Astrocyte (in vitro differentiated cells and primary cell): Measurements from ENCODE around the gene RPS27L. TPM values are rescaled to one million over a fixed set of nuclear protein-coding genes. Genes with fewer than 3 reads are reported as not detected.
A peak's percentile ranks its signal among the peaks of the same experiment; 100 is the strongest.

Experiments used
- DNase-seq: peaks from one replicate; pipeline ENCODE4 v3.0.0-alpha.2; 2010; ENCODE audit warnings: low read depth
- FAIRE-seq: peaks from 2 replicates; lab custom pipeline; 2011; peaks lifted over from hg19 to GRCh38; lab: Jason Lieb, UNC
- H2AFZ ChIP-seq: 2 replicates; pipeline ENCODE4 v1.6.0; 2012; ENCODE audit warnings: low read depth, low read length, inconsistent platforms
- H3K27ac ChIP-seq: 2 replicates; pipeline ENCODE4 v1.5.1; 2011; ENCODE audit warnings: low read depth, low read length, inconsistent platforms
- H3K27me3 ChIP-seq: 2 replicates; pipeline ENCODE4 v1.6.0; 2011; ENCODE audit warnings: low read length, inconsistent platforms; ENCODE audit not compliant: insufficient read depth
- H3K36me3 ChIP-seq: 2 replicates; pipeline ENCODE4 v1.5.1; 2011; ENCODE audit warnings: low read length, inconsistent platforms; ENCODE audit not compliant: insufficient read depth
- H3K4me1 ChIP-seq: 2 replicates; pipeline ENCODE4 v1.5.1; 2011; ENCODE audit warnings: low read length, inconsistent platforms; ENCODE audit not compliant: insufficient read depth
- H3K4me2 ChIP-seq: 2 replicates; pipeline ENCODE4 v1.6.0; 2012; ENCODE audit warnings: low read length, inconsistent platforms
- H3K4me3 ChIP-seq: 2 replicates; pipeline ENCODE4 v1.5.1; 2011; ENCODE audit warnings: low read depth, mild to moderate bottlenecking, low read length, inconsistent platforms; ENCODE audit not compliant: insufficient read depth
- H3K79me2 ChIP-seq: 2 replicates; pipeline ENCODE4 v1.6.0; 2012; ENCODE audit warnings: mild to moderate bottlenecking, low read length, inconsistent platforms; ENCODE audit not compliant: insufficient read depth
- H3K9ac ChIP-seq: 2 replicates; pipeline ENCODE4 v1.6.0; 2012; ENCODE audit warnings: mild to moderate bottlenecking, low read length, inconsistent platforms
- H3K9me3 ChIP-seq: 2 replicates; pipeline ENCODE4 v1.5.1; 2012; ENCODE audit warnings: low read depth, mild to moderate bottlenecking, low read length, inconsistent platforms; ENCODE audit not compliant: insufficient read depth
- H4K20me1 ChIP-seq: 2 replicates; pipeline ENCODE4 v1.6.0; 2012; ENCODE audit warnings: low read length, inconsistent platforms; ENCODE audit not compliant: insufficient read depth
- H3K27ac Mint-ChIP-seq: one replicate; pipeline ENCODE4 v1.8.0; 2021; ENCODE audit warnings: mild to moderate bottlenecking, mixed read lengths; ENCODE audit not compliant: unreplicated experiment
- H3K27me3 Mint-ChIP-seq: one replicate; pipeline ENCODE4 v1.8.0; 2021; ENCODE audit warnings: low read depth, mixed read lengths; ENCODE audit not compliant: unreplicated experiment
- H3K36me3 Mint-ChIP-seq: one replicate; pipeline ENCODE4 v1.8.0; 2021; ENCODE audit warnings: low read depth, mixed read lengths; ENCODE audit not compliant: unreplicated experiment
- H3K4me1 Mint-ChIP-seq: one replicate; pipeline ENCODE4 v1.8.0; 2021; ENCODE audit warnings: low read depth, mixed read lengths; ENCODE audit not compliant: unreplicated experiment
- H3K4me3 Mint-ChIP-seq: one replicate; pipeline ENCODE4 v1.8.0; 2021; ENCODE audit warnings: mild to moderate bottlenecking, moderate library complexity, mixed read lengths; ENCODE audit not compliant: unreplicated experiment
- H3K9me3 Mint-ChIP-seq: one replicate; pipeline ENCODE4 v1.8.0; 2021; ENCODE audit warnings: mild to moderate bottlenecking, mixed read lengths; ENCODE audit not compliant: unreplicated experiment
- EZH2 ChIP-seq: IDR thresholded peaks from 2 replicates; pipeline ENCODE4 v1.6.1; 2012; ENCODE audit warnings: mild to moderate bottlenecking, low read length, inconsistent platforms; ENCODE audit not compliant: insufficient read depth
- total RNA-seq: library from RNA; stranded (reverse); gene quantifications from 2 replicates; pipeline ENCODE4 v1.2.1, GENCODE V29; 2021
- TF ChIP-seq, protein P1 (sequence below): IDR thresholded peaks from 2 replicates; pipeline ENCODE4 v1.5.1; 2011; ENCODE audit warnings: low read depth, mild to moderate bottlenecking, inconsistent platforms, low read length, moderate library complexity; ENCODE audit not compliant: insufficient read depth

The RPS27L gene
- total RNA-seq, 1 donor from 2014 or later, result 484 TPM

DNA sequence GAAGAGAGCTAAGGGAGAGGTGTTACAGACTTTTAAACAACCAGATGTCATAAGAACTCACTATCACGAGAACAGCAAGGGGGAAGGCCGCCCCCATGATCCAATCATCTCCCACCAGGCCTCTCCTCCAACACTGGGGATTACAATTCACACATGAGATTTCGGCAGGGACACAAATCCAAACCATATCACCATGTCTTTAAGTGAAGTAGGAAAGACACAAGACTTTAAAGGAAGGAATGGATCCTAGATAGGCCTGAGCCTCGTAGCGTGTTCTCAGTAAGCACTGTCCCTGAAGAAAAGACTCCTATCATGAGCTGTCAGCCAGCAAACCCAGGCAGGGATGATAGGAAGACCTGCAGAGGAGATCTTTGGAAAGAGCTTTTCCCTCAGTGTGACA is 15.1 kb upstream of the RPS27L start:
- Mint-ChIP-seq H3K4me3 (no peak overlapping the region), H3K9me3 (no peaks in the 10 kb centered on the region), H3K27ac (peak overlapping the region; percentile 48), H3K27me3 (no peaks in the 10 kb centered on the region), H3K4me1 (peaks cover 3% of the 10 kb centered on the region), H3K36me3 (peaks cover 2% of the 10 kb centered on the region)
- TF ChIP-seq EZH2, result no peak
- TF ChIP-seq, protein P1, sequence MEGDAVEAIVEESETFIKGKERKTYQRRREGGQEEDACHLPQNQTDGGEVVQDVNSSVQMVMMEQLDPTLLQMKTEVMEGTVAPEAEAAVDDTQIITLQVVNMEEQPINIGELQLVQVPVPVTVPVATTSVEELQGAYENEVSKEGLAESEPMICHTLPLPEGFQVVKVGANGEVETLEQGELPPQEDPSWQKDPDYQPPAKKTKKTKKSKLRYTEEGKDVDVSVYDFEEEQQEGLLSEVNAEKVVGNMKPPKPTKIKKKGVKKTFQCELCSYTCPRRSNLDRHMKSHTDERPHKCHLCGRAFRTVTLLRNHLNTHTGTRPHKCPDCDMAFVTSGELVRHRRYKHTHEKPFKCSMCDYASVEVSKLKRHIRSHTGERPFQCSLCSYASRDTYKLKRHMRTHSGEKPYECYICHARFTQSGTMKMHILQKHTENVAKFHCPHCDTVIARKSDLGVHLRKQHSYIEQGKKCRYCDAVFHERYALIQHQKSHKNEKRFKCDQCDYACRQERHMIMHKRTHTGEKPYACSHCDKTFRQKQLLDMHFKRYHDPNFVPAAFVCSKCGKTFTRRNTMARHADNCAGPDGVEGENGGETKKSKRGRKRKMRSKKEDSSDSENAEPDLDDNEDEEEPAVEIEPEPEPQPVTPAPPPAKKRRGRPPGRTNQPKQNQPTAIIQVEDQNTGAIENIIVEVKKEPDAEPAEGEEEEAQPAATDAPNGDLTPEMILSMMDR, result no peak
- peaks cover 3% of the 10 kb centered on the region for H3K4me1 ChIP-seq
- H3K27me3 ChIP-seq, result no peaks in the 10 kb centered on the region
- H3K9me3 ChIP-seq, result no peaks in the 10 kb centered on the region
- H3K79me2 ChIP-seq, result no peaks in the 10 kb centered on the region
- DNase-seq (no peak), FAIRE-seq (no peak)
- H3K4me2 ChIP-seq, result no peak overlapping the region
- H3K4me3 ChIP-seq, result no peak overlapping the region
- H3K27ac ChIP-seq, result no peak overlapping the region
- no peak overlapping the region for H3K9ac ChIP-seq
- no peak overlapping the region for H2AFZ ChIP-seq
- H4K20me1 ChIP-seq, result no peaks in the 10 kb centered on the region
- H3K36me3 ChIP-seq, result no peaks in the 10 kb centered on the region

DNA sequence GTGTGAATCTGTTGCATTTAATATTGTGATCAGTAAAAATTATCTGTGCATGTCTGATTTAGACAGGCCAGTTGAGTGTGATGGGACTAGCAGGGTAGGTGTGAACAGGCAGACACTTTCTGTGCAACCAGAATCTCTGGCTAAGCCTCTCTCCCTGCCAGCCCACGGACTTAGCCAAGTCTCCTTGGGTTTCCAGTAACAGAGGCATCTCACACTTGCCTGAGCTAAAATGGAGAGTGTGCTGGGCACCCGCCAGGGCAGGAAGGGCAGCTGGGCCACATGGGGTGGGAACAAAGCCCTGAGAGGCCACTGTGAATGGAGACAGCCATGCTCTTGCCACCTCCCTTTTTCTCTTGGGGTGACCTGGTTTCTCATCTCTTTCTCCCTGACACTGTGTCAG is 12.5 kb upstream of the RPS27L start:
- Histone ChIP-seq H2AFZ (no peak overlapping the region), H3K9me3 (no peaks in the 10 kb centered on the region), H3K4me3 (no peak overlapping the region), H3K79me2 (no peaks in the 10 kb centered on the region), H3K9ac (no peak overlapping the region), H4K20me1 (no peaks in the 10 kb centered on the region), H3K27ac (no peak overlapping the region), H3K4me2 (no peak overlapping the region), H3K4me1 (no peaks in the 10 kb centered on the region), H3K36me3 (no peaks in the 10 kb centered on the region), H3K27me3 (no peaks in the 10 kb centered on the region)
- no peak for FAIRE-seq
- Mint-ChIP-seq H3K4me1 (peaks cover 1% of the 10 kb centered on the region), H3K4me3 (no peak overlapping the region), H3K9me3 (peaks cover 4% of the 10 kb centered on the region), H3K27ac (no peak overlapping the region), H3K27me3 (no peaks in the 10 kb centered on the region), H3K36me3 (peaks cover 2% of the 10 kb centered on the region)
- DNase-seq, result no peak
- TF ChIP-seq EZH2, result no peak
- TF ChIP-seq, protein P1, result no peak

DNA sequence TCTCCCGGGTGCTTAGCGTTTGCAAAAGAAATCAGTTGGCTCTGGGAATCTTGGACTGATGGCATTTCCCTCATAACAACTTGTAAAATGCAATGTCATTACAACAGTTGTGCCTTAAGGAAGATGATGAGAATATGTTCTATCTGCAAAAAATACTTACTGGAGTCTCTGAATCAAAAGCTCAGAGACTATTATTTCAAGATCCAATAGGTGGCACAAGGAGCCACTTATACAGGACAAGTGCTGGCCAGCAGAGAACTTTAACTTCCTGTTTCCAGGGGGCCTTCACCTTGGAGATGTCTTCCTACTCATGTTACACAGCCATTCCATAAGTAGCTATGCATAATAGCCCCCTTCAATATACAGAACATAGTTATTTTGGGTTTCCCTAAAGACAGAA is 8.9 kb upstream of the RPS27L start:
- DNase-seq, result no peak

More for the DNA sequence above, 8.9 kb upstream of the RPS27L start:
- H3K4me1 Mint-ChIP-seq, result peaks cover 1% of the 10 kb centered on the region
- Histone ChIP-seq H3K27ac (no peak overlapping the region), H3K79me2 (no peaks in the 10 kb centered on the region), H4K20me1 (no peaks in the 10 kb centered on the region), H3K4me2 (no peak overlapping the region), H3K36me3 (no peaks in the 10 kb centered on the region), H3K4me1 (no peaks in the 10 kb centered on the region), H3K9me3 (no peaks in the 10 kb centered on the region), H3K9ac (no peak overlapping the region), H3K27me3 (no peaks in the 10 kb centered on the region), H3K4me3 (no peak overlapping the region), H2AFZ (no peak overlapping the region)
- H3K4me3 Mint-ChIP-seq, result no peak overlapping the region
- no peak for TF ChIP-seq EZH2
- TF ChIP-seq, protein P1, result no peak
- peaks cover 2% of the 10 kb centered on the region for H3K36me3 Mint-ChIP-seq
- no peak for FAIRE-seq
- no peaks in the 10 kb centered on the region for H3K27me3 Mint-ChIP-seq
- H3K9me3 Mint-ChIP-seq, result peaks cover 4% of the 10 kb centered on the region
- H3K27ac Mint-ChIP-seq, result no peak overlapping the region
